Adipocyte (in vitro differentiated cells): ENCODE measurements around the gene SIPA1L3.

ENCODE experiments used
- DNase-seq: peaks from one replicate; pipeline ENCODE4 v3.0.0-alpha.2; 2015; ENCODE audit warnings: low read depth
- H3K27me3 ChIP-seq: replicated peaks from 2 replicates; pipeline ENCODE4 v1.7.0; 2013; ENCODE audit warnings: mild to moderate bottlenecking, low read length, moderate library complexity; ENCODE audit not compliant: control insufficient read depth, insufficient read depth
- H3K36me3 ChIP-seq: 2 replicates; pipeline ENCODE4 v1.7.0; 2013; ENCODE audit warnings: low read length, mild to moderate bottlenecking, moderate library complexity; ENCODE audit not compliant: control insufficient read depth, insufficient read depth, severe bottlenecking
- H3K4me1 ChIP-seq: 2 replicates; pipeline ENCODE4 v1.7.0; 2013; ENCODE audit warnings: mild to moderate bottlenecking, low read length, moderate library complexity; ENCODE audit not compliant: control insufficient read depth, insufficient read depth
- H3K4me3 ChIP-seq: 2 replicates; pipeline ENCODE4 v1.7.0; 2013; ENCODE audit warnings: mild to moderate bottlenecking, low read length, moderate library complexity
- H3K9ac ChIP-seq: 2 replicates; pipeline ENCODE4 v1.7.0; 2013; ENCODE audit warnings: mild to moderate bottlenecking, low read length, moderate library complexity
- H3K9me3 ChIP-seq: 2 replicates; pipeline ENCODE4 v1.7.0; 2013; ENCODE audit warnings: mild to moderate bottlenecking, low read length, moderate library complexity; ENCODE audit not compliant: control insufficient read depth

SIPA1L3 gene

DNA sequence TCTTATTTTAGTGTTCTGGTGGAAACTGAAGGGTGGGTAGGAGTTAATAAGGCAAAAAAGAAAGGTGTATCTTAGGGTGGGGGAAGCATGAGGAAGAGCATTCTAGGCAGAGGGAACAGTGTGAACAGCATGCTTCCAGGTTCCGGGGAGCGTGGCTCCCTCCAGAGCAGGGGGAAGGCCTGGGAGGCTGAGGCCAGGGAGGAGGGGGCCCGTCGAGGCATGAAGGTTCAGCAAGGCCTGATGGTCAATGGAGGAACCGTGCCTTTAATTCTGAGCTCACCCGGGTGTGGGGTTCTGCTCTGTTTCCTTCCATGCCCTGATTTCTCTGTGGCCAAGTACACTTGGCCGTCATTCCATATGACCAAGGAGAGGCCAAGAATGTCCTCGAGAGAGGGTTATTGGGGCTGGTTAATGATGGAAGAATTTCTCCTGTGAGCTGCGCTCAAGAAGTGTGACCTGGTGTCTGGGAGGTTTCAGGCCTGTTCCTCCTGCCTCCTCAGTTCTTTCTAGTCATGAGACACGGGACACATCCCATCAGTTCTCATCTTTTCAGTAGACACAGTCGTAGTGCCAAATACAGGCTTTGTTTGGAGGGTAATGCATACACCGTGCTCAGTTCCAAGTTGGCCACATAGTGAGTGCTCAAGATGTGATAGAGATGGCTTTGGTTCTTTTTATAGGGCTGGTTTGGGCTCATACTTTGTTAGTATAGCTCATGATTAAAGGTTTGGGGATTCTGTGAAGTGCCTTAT, 73.6 kb downstream of the SIPA1L3 start:
- no peak overlapping the region for H3K4me3 ChIP-seq
- DNase-seq, result no peak

GRCh38 chr19:37981785-37982475, 74.9 kb downstream of the SIPA1L3 start:
- H3K9me3 ChIP-seq, result no peaks in the 10 kb centered on the region
- H3K4me3 ChIP-seq, result no peak overlapping the region
- no peaks in the 10 kb centered on the region for H3K4me1 ChIP-seq
- DNase-seq, result no peak
- no peak overlapping the region for H3K9ac ChIP-seq
- H3K27me3 ChIP-seq, result no peaks in the 10 kb centered on the region
- no peaks in the 10 kb centered on the region for H3K36me3 ChIP-seq

More for the DNA sequence above, 73.6 kb downstream of the SIPA1L3 start:
- Histone ChIP-seq H3K36me3 (no peaks in the 10 kb centered on the region), H3K4me1 (no peaks in the 10 kb centered on the region), H3K9me3 (no peaks in the 10 kb centered on the region), H3K9ac (no peak overlapping the region), H3K27me3 (no peaks in the 10 kb centered on the region)

DNA sequence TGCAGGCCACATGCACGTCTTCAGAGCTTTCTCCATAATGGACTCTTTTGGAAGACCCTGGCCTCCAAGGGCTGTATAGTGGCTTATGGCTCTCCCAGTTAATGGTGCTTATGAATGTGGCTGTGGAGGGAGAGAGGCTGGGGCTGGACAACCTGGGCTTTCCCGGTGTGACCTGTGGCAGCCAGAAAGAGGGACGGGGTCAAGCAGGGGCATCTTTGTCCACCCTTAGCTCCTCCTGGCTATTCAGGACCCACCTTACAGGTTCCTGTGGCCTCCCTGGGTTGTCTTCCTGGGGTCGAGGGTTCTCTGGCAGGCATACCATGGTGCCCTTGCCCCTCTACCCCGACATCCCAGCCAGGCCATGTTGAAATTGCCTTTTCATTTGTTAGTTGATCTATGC, 75.6 kb downstream of the SIPA1L3 start:
- no peak for DNase-seq
- Histone ChIP-seq H3K9me3 (no peaks in the 10 kb centered on the region), H3K36me3 (no peaks in the 10 kb centered on the region), H3K4me3 (no peak overlapping the region), H3K9ac (no peak overlapping the region), H3K27me3 (no peaks in the 10 kb centered on the region), H3K4me1 (no peaks in the 10 kb centered on the region)

DNA sequence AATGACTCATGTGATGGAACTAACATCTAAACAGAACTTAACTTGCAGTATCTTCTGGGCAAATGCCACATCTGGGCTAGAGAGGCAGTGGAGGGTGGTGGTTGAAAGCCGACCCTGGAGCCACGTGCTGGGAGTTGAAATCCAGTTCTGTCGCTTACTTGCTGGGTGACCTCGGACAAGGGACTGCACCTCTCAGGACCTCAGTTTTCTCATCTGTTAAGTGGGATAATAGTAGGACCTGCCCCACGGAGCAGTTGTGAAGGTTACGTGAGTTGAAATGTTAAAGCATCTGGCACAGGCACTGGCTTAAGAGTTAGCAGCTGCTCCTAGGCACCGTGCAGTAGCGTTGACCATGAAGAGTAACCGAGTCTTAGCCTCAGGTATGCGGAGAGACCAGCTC, 76.1 kb downstream of the SIPA1L3 start:
- no peaks in the 10 kb centered on the region for H3K27me3 ChIP-seq
- no peaks in the 10 kb centered on the region for H3K36me3 ChIP-seq
- no peak overlapping the region for H3K4me3 ChIP-seq
- no peaks in the 10 kb centered on the region for H3K4me1 ChIP-seq
- H3K9ac ChIP-seq, result no peak overlapping the region
- no peak for DNase-seq
- no peaks in the 10 kb centered on the region for H3K9me3 ChIP-seq

DNA sequence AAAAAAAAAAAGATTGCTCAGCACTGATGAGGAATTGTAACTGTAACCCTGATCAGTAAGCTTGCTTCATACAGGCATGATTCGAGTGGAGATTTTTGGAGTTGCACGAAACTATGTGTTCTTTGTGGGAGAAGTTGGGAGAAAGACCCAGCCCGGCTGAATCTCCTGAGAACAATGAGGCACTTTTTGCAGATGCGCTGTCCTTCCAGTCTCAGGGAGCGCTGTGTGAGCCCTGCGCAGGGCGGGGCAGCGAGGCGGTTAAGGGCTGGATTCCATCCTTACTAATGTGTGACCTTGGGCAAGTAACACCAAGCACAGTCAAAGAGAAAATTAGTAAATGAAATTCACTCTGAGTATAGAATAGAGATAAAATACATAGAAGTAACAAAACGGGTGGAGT, 76.9 kb downstream of the SIPA1L3 start:
- Histone ChIP-seq H3K27me3 (no peaks in the 10 kb centered on the region), H3K9ac (no peak overlapping the region), H3K4me1 (no peaks in the 10 kb centered on the region), H3K4me3 (no peak overlapping the region), H3K9me3 (no peaks in the 10 kb centered on the region), H3K36me3 (no peaks in the 10 kb centered on the region)
- no peak for DNase-seq

DNA sequence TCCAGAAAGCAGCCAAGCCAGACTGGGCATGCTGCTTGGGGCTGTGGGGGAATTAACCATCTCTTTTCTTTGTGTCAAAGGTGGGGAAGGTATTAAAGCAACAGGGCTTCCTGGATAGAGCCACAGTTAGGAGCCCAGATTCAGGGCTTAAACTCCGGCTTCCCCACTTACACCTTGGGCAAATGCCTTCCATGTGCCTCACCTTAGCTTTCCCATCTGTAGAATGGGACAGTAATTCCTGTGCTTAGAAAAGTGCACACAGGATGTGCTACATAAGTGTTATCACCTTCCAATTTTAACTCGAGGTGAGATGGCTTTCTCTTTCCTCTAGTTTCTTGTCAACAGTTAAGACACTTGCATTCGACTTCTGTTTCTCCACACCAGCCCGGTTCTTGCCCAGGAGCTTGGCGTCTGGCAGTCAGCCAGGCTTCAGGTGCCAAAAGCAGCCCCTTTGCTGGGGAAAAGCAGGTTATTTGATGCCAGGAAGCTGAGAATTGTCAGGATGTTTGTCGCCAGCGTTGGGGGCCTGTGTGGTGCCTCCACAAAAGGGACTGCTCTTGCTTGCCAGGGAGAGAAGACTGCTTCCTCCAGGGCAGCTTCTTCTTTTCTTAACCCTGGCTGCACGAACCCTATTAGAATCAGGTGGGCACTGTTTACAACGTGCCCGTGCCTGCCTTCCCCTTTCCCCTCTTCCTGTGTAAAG, 79.2 kb downstream of the SIPA1L3 start:
- DNase-seq, result no peak
- H3K4me1 ChIP-seq, result peaks cover 2% of the 10 kb centered on the region

GRCh38 chr19:37987356-37988332, 80.6 kb downstream of the SIPA1L3 start:
- H3K27me3 ChIP-seq, result no peaks in the 10 kb centered on the region
- no peak overlapping the region for H3K9ac ChIP-seq
- H3K4me1 ChIP-seq, result peaks cover 5% of the 10 kb centered on the region
- H3K36me3 ChIP-seq, result no peaks in the 10 kb centered on the region
- H3K9me3 ChIP-seq, result no peaks in the 10 kb centered on the region
- no peak overlapping the region for H3K4me3 ChIP-seq
- DNase-seq, result no peak

More for the DNA sequence above, 79.2 kb downstream of the SIPA1L3 start:
- Histone ChIP-seq H3K9me3 (no peaks in the 10 kb centered on the region), H3K4me3 (no peak overlapping the region), H3K9ac (no peak overlapping the region), H3K36me3 (no peaks in the 10 kb centered on the region), H3K27me3 (no peaks in the 10 kb centered on the region)

DNA sequence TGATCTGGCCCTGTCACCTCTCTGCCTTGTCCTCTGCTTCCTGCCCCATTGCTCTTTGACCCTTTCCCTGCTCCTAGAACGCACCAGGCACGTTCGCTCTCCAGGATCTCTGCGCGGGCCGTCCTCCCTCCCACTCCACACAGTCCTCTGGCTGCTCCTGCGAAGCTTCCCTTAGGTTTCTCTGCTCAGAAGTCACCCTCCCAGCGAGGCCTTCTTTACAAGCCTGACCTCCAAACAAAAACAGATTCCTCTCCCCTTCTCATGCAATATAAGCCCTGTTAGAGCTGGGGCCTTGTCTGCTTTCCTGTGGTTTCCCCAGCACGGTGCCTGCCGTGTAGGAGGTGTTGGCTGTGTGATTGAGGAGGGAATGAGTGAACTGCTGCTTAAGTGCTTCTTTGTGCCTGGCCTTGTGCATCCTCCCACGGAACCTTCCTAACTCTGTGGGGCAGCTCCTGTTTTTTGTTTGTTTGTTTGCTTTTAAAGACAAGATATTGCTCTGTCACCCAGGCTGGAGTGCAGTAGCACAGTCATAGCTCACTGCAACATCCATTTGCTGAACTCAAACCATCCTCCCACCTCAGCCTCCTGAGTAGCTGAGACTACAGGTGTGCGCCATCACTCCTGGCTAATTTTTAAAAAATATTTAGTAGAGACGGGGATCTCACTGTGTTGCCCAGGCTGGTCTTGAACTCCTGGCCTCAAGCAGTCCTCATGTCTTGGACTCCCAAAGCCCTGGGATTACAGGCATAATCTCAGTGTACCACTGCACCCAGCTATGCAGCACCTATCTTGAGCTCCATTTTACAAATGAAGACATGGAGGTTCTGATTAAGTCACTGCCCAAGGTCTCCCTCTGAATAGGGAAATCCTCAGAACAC, 82.0 kb downstream of the SIPA1L3 start:
- no peak overlapping the region for H3K9ac ChIP-seq
- no peak overlapping the region for H3K4me3 ChIP-seq
- no peaks in the 10 kb centered on the region for H3K27me3 ChIP-seq
- peaks cover 5% of the 10 kb centered on the region for H3K4me1 ChIP-seq
- no peaks in the 10 kb centered on the region for H3K9me3 ChIP-seq
- no peaks in the 10 kb centered on the region for H3K36me3 ChIP-seq
- no peak for DNase-seq

GRCh38 chr19:37989855-37990254, 82.8 kb downstream of the SIPA1L3 start:
- Histone ChIP-seq H3K4me3 (no peak overlapping the region), H3K9ac (no peak overlapping the region), H3K4me1 (peaks cover 5% of the 10 kb centered on the region), H3K27me3 (no peaks in the 10 kb centered on the region), H3K36me3 (no peaks in the 10 kb centered on the region), H3K9me3 (no peaks in the 10 kb centered on the region)
- no peak for DNase-seq

DNA sequence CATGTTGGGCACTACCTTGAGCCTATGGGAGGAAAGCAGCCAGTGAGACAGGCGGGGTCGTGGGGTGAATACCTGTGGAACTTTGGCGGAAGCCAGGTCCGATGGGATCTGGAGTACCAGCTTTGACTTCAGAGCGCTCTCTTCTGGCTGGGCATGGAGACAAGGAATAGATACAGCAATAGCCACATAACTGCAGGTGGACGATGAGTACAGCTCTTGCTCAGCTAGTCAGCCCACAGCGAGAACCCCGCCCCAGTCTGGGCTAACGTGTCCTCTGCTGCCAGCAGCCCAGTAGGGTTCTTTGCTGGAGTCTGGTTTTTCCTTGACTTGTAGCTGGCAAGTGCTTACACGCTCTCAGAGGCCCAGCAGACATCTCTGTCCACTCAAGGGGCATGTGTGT, 83.4 kb downstream of the SIPA1L3 start:
- DNase-seq, result no peak
- H3K4me1 ChIP-seq, result peaks cover 5% of the 10 kb centered on the region

More for the DNA sequence above, 83.4 kb downstream of the SIPA1L3 start:
- H3K27me3 ChIP-seq, result no peaks in the 10 kb centered on the region
- no peaks in the 10 kb centered on the region for H3K36me3 ChIP-seq
- H3K9ac ChIP-seq, result no peak overlapping the region
- no peaks in the 10 kb centered on the region for H3K9me3 ChIP-seq
- no peak overlapping the region for H3K4me3 ChIP-seq
